PC-9 (cell line): Measurements from ENCODE around the gene DAND5. TPM values are rescaled to one million over a fixed set of nuclear protein-coding genes. Genes with fewer than 3 reads are reported as not detected.
"Not testable (repeated sequence)": the region's sequence is repeated elsewhere in the genome, so short reads cannot be mapped to it uniquely, and the experiment has no call there.

Experiments
- BruUV-seq: library from RNA; stranded (reverse); fragments of 400-500 nt; replicated peaks from 2 replicates; lab custom pipeline; 2021; lab: Mats Ljungman, UMichigan
- CTCF ChIA-PET: fragments of 300-600 bp; sonication (Branson Sonifier 250); formaldehyde crosslinking; loops from one replicate; lab custom pipeline; 2022; ENCODE audit warnings: antibody characterized with exemption; lab: Charles Lee
- POLR2A ChIA-PET: fragments of 300-600 bp; sonication (Branson Sonifier 250); formaldehyde crosslinking; loops from one replicate; lab custom pipeline; 2022; ENCODE audit warnings: antibody characterized with exemption; ENCODE audit not compliant: unreplicated experiment; lab: Charles Lee
- DNase-seq, 2 experiments: peaks; one replicate each; pipeline versions ENCODE4 v3.0.0 to v3.0.0-alpha.2; 2015 to 2022; ENCODE audit warnings: mixed read lengths in 1 of 2
- H2AFZ ChIP-seq: fragments of 200-600 bp; sonication (generic); 2 replicates; pipeline ENCODE4 v1.8.1; 2017; ENCODE audit warnings: antibody characterized with exemption
- H3F3A ChIP-seq: fragments of 200-600 bp; sonication (generic); 2 replicates; pipeline ENCODE4 v1.8.1; 2017; ENCODE audit warnings: antibody characterized with exemption, mild to moderate bottlenecking, low read depth; ENCODE audit not compliant: insufficient read depth
- H3K27ac ChIP-seq: fragments of 200-600 bp; sonication (generic); 2 replicates; pipeline ENCODE4 v1.6.1; 2016; ENCODE audit warnings: mixed run types
- H3K27me3 ChIP-seq: fragments of 200-600 bp; sonication (generic); 2 replicates; pipeline ENCODE4 v1.6.1; 2016; ENCODE audit warnings: low read depth, mixed run types; ENCODE audit not compliant: insufficient read depth
- H3K36me3 ChIP-seq: fragments of 200-600 bp; sonication (generic); 2 replicates; pipeline ENCODE4 v1.6.1; 2016; ENCODE audit warnings: low read depth, mixed run types
- H3K4me1 ChIP-seq: fragments of 200-600 bp; sonication (generic); replicated peaks from 2 replicates; pipeline ENCODE4 v1.6.1; 2016; ENCODE audit warnings: mixed run types; ENCODE audit not compliant: insufficient read depth
- H3K4me2 ChIP-seq: fragments of 200-600 bp; sonication (generic); 2 replicates; pipeline ENCODE4 v1.6.1; 2017; ENCODE audit warnings: mixed run types
- H3K4me3 ChIP-seq: fragments of 200-600 bp; sonication (generic); 2 replicates; pipeline ENCODE4 v1.6.1; 2016; ENCODE audit warnings: mixed run types
- H3K79me2 ChIP-seq: fragments of 200-600 bp; sonication (generic); 2 replicates; pipeline ENCODE4 v1.6.1; 2017; ENCODE audit warnings: low read depth, mixed run types
- H3K9me2 ChIP-seq: fragments of 200-600 bp; sonication (generic); 2 replicates; pipeline ENCODE4 v1.8.1; 2017; ENCODE audit warnings: mild to moderate bottlenecking; ENCODE audit not compliant: insufficient read depth
- H3K9me3 ChIP-seq: fragments of 200-600 bp; sonication (generic); 2 replicates; pipeline ENCODE4 v1.8.1; 2016; ENCODE audit warnings: low read depth; ENCODE audit not compliant: insufficient read depth
- H4K20me1 ChIP-seq: fragments of 200-600 bp; sonication (generic); 2 replicates; pipeline ENCODE4 v1.8.1; 2017; ENCODE audit not compliant: insufficient read depth
- EZH2 ChIP-seq: fragments of 200-600 bp; sonication (generic); IDR thresholded peaks from 2 replicates; pipeline ENCODE4 v1.8.0; 2017; ENCODE audit warnings: antibody characterized with exemption, low read depth
- intact Hi-C: fragments of 100-400 bp; cut with micrococcal nuclease; formaldehyde crosslinking; loops from one replicate; pipeline ENCODE4 v1.10.0; 2022; ENCODE audit not compliant: unreplicated experiment
- total RNA-seq: library from RNA; stranded (reverse); gene quantifications from 2 replicates; pipeline ENCODE4 v1.2.3, GENCODE V29; 2021
- TF ChIP-seq, protein P1 (sequence below): fragments of 200-600 bp; sonication (generic); conservative IDR thresholded peaks from 2 replicates; pipeline ENCODE4 v1.6.1; 2017; ENCODE audit warnings: mixed run types, antibody characterized with exemption, mild to moderate bottlenecking, moderate library complexity

The DAND5 gene
- total RNA-seq, 1 experiment from 2014 or later, result 0.20 TPM

DNA sequence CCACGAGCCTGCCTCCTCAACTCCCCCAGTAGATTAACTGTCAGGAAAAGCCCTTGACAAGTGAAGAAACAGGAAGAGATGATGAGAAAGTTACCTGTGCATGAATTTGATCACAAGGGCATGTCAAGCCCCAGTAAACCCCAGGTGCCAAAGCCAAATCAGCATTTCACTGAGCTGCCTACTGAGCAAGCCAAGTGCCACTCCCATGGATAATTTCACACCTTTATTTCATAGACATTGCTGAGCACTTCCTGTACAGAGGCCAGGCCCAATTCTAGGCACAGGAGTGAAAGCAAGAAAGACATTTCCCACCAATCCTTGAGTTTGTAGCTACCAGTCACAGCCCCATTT is 14.8 kb upstream of the DAND5 start:
- Histone ChIP-seq H3K4me1 (peaks cover 18% of the 10 kb centered on the region), H3K4me2 (peak overlapping the region; percentile 95; the same call in 1 of the 2 replicates), H3K9me2 (no peaks in the 10 kb centered on the region), H3K9me3 (no peaks in the 10 kb centered on the region), H3K27me3 (no peaks in the 10 kb centered on the region), H3K79me2 (peaks cover 45% of the 10 kb centered on the region), H3K4me3 (no peak overlapping the region), H4K20me1 (peaks cover 26% of the 10 kb centered on the region), H2AFZ (no peak overlapping the region), H3K36me3 (0 out of 2 replicates have a peak, but pooled peaks cover 17% of the 10 kb centered on the region), H3F3A (peaks cover 85% of the 10 kb centered on the region), H3K27ac (peak overlapping the region; percentile 14; the same call in 1 of the 2 replicates)
- BruUV-seq, result no TSS peak
- no peak for DNase-seq
- intact Hi-C loops, result no loop called here
- CTCF ChIA-PET, result no interaction called here
- POLR2A ChIA-PET, result interaction anchor here (0.6 to 0.7 kb wide), 2 partner anchors 8 to 57 kb away, joined by 4 read pairs; no protein-coding TSS in a partner anchor
- TF ChIP-seq, protein P1, sequence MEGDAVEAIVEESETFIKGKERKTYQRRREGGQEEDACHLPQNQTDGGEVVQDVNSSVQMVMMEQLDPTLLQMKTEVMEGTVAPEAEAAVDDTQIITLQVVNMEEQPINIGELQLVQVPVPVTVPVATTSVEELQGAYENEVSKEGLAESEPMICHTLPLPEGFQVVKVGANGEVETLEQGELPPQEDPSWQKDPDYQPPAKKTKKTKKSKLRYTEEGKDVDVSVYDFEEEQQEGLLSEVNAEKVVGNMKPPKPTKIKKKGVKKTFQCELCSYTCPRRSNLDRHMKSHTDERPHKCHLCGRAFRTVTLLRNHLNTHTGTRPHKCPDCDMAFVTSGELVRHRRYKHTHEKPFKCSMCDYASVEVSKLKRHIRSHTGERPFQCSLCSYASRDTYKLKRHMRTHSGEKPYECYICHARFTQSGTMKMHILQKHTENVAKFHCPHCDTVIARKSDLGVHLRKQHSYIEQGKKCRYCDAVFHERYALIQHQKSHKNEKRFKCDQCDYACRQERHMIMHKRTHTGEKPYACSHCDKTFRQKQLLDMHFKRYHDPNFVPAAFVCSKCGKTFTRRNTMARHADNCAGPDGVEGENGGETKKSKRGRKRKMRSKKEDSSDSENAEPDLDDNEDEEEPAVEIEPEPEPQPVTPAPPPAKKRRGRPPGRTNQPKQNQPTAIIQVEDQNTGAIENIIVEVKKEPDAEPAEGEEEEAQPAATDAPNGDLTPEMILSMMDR, result no peak
- no peak for TF ChIP-seq EZH2

DNA sequence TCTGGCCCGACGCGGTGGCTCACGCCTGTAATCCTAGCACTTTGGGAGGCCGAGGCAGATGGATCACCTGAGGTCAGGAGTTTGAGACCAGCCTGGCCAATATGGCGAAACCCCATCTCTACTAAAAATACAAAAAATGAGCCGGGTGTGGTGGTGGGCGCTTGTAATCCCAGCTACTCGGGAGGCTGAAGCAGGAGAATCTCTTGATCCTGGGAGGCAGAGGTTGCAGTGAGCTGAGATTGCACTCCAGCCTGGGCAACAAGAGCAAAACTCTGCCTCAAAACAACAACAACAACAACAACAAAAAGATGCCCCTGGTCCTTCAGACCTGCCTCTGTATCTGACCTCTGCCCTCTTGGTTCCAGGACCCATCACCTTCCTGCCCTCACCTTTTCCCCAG is 13.8 kb upstream of the DAND5 start:
- H3K9me3 ChIP-seq, POLR2A ChIA-PET, H3K9me2 ChIP-seq, CTCF ChIA-PET, H3K27me3 ChIP-seq, BruUV-seq, DNase-seq, H3K36me3 ChIP-seq, H2AFZ ChIP-seq, intact Hi-C loops: not testable (repeated sequence)
- Histone ChIP-seq H3K4me1 (peaks cover 18% of the 10 kb centered on the region), H3K79me2 (peaks cover 45% of the 10 kb centered on the region), H3F3A (peaks cover 75% of the 10 kb centered on the region), H4K20me1 (peaks cover 23% of the 10 kb centered on the region), H3K4me3 (peak overlapping the region; percentile 91), H3K4me2 (peak overlapping the region; percentile 95), H3K27ac (peak overlapping the region; percentile 69; the same call in 1 of the 2 replicates)

DNA sequence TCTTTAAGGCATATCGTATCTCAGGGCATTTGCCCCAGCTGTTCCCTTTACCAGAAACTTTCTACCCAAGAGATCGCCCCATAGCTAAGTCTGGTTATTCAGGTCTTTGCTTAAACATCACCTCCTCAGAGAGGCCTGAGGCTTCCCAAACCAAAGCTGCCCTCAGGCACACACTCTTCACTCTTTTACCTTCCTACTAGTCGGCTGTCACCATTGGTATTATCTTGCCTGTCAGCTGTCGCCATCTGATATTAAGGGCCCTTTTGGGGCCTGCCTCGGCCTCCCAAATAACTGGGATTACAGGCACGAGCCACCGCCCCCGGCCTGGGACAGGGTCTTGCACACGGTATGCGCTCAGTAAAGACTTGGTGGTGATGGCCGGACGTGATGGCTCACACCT is 13.4 kb upstream of the DAND5 start:
- BruUV-seq, result TSS peak; percentile 58
- Histone ChIP-seq H3K4me1 (peaks cover 18% of the 10 kb centered on the region), H3K27ac (peak overlapping the region; percentile 69), H3F3A (peaks cover 71% of the 10 kb centered on the region), H3K9me3 (no peaks in the 10 kb centered on the region), H3K36me3 (0 out of 2 replicates have a peak, but pooled peaks cover 10% of the 10 kb centered on the region), H4K20me1 (peaks cover 20% of the 10 kb centered on the region), H2AFZ (peak overlapping the region; percentile 96; the same call in 1 of the 2 replicates), H3K27me3 (no peaks in the 10 kb centered on the region), H3K9me2 (no peaks in the 10 kb centered on the region), H3K4me3 (peak overlapping the region; percentile 91), H3K79me2 (peaks cover 45% of the 10 kb centered on the region), H3K4me2 (peak overlapping the region; percentile 95)
- intact Hi-C loops, result no loop called here
- CTCF ChIA-PET, result no interaction called here
- POLR2A ChIA-PET, result no interaction called here
- TF ChIP-seq, protein P1, result no peak
- TF ChIP-seq EZH2, result no peak
- peak in 1 of 2 experiments; percentile 66 for DNase-seq
